HG02884 (cell line): ENCODE measurements around the gene C4orf50.
"Not testable (repeated sequence)": the region's sequence is repeated elsewhere in the genome, so short reads cannot be mapped to it uniquely, and the experiment has no call there.

Experiments
- ATAC-seq: cut with Tn5 transposase; IDR thresholded peaks from one replicate; pipeline ENCODE4 v1.9.1; 2021; ENCODE audit warnings: mild to moderate bottlenecking, moderate library complexity; ENCODE audit not compliant: unreplicated experiment

Gene C4orf50

DNA sequence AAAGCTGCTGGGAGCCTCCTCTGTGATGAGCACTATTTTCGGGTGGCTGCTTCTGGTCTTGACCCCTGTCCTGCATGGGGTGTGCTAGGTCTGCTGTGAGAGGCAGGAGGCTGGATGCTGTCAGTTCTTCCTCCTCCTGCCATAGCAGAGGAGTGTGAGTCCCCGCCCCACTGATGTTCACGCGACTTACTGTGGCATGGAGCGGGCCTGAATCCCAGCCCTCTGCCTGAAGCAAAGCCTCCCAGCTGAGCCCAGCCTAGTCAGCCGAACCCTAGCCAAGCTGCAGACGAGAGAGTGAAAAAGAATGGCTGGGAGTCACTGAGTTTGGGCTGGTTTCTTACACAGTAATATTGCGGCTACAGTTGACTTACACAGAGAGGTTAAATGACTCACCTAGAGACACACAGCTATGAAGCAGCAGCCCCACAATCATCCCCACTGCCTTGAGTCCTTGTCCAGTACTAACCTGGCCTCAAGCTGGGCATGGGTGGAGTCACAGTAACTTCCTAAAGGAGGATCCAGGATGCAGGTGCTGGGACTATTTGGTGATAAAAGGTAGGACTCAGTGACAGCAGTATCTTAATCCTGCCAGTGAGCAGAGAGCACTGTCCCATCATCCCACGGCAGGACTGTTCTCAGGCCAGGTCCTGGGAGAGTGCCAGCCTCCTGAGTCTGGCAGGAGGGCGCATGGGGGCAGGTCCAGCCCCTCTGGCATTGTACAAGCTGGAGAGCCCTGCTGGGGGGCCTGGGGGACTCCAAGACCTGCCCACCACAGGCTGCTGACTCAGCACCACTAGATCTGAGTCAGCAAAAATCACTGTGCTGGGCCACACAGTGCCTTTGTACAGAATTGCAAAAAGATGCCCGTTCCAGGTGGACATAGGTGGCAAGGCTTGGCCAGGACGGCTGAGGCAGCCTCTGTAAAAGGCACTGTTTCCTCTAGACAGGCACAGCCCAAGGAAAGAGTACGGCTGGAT lies 65.0 kb downstream of the C4orf50 start:
- ATAC-seq: no peak

DNA sequence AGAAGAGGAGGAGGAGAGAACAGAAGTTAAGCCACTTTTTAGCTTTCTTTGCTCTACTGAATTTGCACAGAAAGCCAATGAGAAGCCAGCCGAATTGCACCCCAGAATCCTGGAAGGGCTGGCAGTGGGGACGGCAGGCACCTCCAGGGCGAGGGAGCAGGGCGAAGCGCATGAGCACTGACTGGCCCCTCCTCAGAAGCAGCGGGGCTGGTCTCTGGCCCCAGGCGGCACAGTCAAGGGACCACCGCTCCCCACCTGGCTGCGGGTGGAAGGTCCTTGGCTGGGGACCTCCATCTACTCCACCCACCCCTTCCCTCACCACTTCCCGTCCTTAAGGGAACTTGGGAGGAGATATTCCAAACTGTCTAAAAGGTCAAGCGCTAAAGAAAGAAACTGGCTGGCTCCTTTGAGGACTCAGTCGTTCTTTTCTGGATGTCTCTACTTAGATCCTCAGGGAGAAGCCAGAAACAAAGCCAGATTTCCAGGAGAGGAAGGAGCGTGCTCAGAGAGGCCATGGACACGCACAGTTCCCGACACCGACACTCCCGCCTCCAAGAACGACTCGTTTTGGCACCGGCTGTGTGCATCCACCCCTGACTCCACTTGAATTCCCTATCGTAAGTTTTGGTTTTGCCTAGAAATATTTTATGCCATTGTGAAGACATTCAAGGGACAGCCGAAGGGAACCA lies 65.8 kb downstream of the C4orf50 start:
- no peak for ATAC-seq

DNA sequence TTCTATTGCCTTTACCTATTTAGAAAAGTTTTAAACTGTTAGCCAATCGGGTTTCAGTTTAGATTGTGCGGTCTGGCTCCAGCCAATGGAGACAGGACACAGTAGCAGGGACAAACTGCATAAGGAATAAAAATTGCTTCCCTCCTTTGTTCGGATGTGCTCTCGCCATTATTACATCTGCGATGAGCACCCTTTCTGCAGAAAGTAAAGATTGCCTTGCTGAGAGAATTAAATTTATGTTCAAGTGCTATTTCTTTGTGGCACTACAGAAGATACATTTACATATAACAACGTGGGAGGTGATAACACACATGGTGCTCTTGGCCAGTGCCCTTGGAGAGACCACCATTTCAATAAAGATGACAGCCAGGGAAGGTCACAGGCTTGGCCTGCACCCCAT lies 71.6 kb downstream of the C4orf50 start:
- not testable (repeated sequence) for ATAC-seq

DNA sequence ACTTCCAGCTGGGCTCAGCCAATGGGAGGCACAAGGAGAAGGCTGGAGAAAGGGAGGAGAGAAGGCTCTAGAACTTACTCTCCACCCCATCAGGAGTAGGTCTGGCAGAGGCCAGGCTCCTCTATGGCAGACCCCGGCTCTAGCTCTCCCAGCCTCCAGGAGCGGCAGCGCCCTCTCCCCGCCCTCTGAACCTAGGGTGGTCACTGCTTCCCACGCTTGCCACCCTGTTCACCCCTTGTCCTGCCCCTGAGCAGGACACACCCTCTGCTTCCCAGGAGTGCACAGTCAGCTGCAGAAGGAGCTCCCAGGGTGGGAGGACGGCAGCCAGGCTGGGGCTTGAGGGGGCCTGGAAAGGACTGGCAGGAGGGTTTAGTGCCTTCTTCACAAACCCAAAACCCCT lies 72.3 kb downstream of the C4orf50 start:
- ATAC-seq: no peak

DNA sequence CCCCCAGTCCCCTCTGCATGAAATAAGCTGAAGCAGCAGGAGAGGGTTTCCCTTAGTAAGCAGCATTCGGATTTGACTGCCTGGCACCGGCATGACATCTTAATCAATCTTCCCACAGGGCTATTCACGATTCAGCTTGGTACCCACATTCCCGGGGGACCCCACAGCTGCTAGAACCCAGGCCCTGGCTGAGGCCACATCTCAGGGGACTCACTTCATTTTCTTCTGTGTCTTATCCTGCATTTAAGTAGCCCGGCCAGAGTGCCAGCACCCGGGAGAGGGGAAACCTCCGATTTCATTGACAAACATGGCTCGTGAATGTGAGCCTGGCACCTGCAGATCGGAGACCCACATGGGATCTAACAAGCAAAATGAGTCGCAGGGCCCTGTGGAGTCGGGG lies 73.1 kb downstream of the C4orf50 start:
- ATAC-seq: no peak

DNA sequence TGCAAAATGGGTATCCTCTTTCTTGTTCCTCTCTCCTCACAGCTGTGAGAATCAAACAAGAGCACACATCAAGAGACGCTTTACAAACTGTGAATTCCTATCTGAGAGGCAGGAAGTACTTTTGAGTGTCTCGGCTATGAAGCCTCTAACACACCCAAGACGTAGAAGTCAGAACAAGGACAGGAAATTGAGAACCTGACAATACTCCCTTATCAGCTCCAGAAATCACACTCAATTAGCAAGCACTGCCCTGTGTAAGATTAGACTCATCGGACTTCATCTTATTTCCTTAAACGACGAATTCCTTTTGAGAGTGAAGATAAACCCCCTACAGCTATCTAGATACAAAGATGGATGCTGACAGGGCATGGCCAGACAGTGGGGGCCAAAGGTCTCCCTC lies 74.7 kb downstream of the C4orf50 start:
- ATAC-seq: no peak

DNA sequence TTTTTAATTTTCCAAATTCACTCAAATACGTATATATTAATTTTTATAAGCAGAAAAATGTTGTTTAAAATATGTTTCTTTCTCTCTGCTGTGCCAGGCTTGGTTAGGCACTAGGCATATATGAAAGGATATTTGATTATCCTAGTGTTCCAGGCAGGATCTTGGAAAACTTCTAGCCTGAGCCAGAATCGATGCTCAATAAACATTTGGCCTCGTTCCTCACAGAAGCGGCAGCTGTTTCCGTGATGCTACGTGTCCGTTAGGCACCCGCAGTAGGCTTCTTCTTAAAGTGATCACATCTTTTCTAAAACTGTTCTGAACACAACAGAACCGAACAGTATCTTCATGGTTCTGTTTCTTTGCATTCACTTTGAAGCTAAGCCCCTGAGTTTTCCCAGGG lies 75.3 kb downstream of the C4orf50 start:
- ATAC-seq: no peak

DNA sequence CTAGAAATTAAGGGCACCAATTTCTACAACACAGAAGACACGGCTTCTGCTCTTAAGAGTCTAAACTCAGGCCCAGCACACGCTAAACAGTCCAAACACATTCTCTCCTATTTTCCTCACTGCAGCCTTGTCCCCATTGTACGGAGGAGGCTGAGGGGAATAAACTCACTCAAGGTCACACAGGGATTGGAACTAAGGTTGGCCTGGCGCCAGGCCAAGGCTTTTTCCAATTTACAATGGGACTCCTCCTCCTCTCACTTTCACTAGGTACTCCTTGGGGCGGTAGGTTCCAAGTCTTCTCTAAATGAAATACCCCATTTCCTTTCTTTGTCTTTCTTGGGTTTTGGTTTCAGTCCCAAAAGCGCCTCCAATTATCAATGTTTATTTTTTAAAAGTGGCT lies 76.6 kb downstream of the C4orf50 start:
- no peak for ATAC-seq

DNA sequence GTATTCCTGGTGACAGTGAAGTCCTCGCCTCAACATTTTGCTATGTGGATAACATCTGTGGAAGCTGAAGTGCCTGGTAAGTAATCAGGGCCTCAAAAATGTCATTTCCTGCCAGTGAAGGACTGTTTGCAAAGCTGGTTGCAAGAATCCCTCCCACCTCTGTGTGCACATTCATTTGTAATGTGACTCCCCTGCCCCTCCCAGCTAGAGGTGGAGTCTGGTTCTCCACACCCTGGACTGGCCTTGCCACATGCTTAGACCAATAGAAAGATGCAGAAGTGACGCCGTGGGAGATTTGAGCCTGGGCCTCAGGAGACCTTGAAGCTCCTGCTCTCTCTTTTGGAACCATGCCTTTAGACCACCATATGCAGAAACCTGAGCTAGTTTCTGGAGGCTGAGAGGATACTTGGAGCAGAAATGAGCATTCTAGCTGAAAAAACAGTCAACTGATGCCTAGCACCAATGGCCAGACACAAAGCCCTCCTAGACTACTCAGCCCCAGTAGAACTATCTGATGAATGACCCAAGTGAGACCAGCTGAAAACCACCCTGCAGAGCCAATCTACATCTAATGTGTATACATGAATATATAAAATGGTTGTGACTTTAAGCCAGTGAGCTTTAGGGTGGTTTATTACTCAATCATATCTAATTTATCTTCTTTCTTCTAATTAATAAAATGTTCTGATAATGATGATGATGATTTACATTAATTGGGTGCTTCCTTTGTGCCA lies 77.6 kb downstream of the C4orf50 start:
- no peak for ATAC-seq

DNA sequence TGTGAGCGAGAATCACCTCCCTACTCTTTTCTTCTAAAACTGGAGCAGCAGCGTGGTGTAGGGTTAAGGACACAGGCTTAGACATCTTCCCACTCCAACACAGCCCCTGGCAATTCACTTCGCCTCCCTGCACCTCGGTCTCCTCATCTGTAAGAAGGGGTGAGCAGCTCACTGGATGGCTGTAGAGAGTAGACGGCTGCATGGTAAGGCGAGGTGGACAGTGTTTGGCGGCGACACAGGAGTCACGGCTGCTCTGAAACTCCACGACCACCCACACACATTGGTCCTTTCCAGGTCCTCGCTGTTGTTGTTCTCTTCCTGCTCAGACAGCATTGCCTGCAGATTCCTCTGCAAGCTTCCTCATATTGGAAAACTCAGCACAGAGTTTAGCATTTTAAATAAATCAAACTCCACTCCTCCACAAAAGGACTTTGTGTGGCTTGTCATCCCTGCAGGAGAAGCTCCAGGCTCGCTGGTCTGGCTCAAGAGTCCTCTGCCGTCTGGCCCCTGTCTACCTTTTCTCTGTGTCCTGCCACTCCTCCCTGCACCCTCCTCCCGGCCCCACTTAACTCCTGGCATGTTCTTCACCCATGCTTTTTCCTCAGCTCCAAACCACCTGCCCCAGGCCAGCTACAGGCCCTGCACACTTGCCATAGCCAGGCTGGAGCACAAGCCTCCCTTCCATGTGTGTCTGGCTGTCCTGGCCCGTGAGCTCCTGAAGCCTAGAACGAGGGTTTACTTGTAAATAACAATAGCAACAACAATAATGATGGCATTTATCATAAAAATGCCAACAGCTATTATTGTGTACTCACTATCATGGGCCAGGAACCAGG lies 84.0 kb downstream of the C4orf50 start:
- no peak for ATAC-seq

DNA sequence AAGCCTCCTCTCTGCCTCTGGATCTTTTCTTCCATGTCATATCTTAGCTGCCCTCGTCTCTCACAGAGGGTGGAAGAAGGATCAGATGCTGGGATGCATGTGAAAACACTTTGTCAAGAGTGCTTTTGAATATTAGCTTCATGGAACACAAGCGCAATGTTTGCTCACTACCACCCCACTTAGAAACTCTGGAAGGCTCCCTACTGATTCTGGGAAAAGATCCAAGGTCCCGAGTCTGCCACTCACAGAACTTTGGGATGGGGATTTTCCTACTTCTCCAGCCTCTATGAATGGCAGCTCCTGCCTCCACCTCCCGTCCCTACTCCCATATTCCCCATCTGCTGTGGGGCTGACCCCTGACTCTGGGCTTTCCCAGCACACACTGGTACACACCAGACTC lies 85.1 kb downstream of the C4orf50 start:
- ATAC-seq: no peak

DNA sequence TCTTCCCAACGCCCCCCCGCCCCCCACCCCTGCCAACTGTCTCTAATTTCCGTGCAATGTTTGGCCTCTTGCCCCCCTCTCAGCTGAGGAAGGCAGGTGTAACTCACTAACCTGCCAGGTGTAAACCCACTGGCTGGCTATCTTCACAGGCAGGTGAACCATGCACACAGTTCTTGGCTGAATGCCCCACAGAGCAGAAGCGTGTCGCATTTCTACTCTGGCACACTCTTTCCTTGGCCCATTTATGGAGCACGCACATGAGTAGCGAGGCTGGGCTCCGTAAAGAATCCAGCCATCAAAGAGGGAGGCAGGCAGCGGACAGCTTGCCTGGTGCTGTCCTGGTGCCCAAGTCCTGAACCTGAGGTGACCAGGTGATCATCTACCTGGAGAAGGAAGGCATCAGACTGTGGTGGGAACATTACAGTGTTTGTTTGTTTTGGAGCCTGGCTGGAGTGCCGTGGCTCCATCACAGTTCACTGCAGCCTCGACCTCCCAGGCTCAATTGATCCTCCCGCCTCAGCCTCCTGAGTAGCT lies 86.1 kb downstream of the C4orf50 start:
- no peak for ATAC-seq

DNA sequence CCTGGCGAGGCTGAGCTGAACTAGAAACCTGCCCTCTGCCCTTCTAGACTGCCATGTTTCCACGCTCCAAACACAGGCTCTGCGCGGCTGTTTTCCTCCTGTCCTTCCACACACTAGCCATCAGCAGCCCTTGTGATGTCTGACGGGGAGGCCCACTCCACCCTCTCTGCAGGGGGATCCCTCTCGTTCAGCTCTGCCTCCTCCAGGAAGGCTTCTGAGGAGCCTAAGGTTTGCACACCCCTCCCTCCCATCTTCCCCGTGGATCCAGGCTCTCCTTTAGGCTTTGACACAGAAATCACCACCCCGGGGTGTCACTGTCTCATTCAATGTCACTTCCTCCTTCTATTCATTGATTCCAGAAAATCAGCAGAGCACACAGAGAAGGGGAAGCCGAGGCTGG lies 86.7 kb downstream of the C4orf50 start:
- no peak for ATAC-seq

DNA sequence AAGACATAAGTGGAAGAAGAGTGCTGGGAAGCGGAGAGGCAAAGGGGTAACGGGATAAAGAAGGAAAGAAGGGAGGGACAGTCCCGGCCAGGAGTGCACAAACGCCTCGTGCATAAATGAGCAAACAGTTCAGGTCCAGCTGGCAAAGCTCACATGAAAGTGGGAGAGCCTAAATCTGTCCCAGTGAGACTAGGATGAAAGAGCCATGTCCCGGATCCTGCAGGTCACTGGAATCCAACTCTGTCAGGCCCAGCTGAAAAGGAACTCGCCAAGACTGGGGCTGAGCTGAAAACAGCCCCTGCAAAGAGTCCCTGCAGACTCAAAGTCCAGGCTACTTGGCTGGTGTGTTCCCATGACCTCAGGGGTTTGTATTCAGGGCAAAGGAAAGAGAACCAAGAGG lies 87.4 kb downstream of the C4orf50 start:
- ATAC-seq: no peak

DNA sequence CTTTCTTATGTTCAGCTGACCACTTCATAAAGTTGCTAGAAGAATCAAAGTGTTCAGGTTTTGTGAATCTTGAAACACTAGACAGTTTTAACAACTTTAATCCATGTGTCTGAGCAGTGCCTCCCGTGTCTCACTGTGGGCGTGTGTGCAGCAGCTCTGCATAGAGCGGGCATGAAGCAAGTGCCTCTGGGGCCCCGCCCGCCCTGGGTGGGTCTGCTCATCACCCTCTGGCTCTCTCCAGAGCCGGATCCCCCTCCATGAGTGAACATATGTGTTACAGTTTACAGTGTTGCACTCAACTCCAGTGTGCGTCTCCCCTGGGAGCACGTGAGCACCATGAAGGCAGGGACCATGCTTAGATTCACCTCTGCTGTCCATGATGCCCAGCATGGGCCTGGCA lies 87.8 kb downstream of the C4orf50 start:
- no peak for ATAC-seq

DNA sequence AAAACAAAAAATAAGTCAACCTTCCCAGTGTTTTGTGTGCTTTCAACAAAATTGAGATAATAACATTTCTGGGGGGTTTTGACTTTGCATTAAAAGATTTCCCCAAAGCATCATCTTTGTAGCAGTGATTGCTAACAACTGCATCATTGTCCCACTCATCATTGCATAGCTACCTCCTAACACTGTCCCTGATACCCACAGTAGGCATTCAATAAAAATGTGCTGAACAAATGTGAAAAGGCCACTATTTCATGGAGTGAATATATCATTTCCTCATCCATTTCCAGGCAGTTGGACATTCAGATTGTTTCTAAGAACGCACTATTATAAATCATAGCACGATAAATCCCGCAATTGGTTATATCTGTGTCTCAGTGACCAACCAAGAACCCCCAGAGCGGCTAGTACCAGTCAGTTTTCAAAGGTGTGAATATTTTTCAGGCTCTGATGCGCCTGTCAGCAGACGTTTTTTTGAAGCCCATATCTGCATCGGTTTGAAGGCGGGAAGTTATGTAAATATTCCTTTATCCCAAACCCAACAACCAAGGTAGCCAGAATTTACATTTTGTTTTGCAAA lies 89.3 kb downstream of the C4orf50 start:
- no peak for ATAC-seq

DNA sequence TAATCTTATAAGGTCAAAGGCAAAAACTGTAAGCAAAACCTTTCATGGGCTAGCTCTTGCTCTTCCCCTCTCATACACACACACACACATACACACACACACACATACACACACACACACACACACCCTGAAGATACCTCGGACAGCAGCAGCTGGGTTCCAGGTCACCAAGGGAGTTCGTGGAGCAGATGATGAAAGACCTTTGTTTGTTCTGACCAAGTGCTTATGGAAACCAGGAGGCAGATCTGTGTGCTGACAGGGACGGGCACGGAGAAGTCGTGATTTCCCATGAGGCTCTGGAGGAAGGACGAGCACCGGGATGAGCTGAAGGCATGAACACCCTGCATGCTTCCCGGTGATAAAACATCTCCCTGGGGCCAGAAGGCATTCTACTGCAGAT lies 90.0 kb downstream of the C4orf50 start:
- ATAC-seq: no peak

DNA sequence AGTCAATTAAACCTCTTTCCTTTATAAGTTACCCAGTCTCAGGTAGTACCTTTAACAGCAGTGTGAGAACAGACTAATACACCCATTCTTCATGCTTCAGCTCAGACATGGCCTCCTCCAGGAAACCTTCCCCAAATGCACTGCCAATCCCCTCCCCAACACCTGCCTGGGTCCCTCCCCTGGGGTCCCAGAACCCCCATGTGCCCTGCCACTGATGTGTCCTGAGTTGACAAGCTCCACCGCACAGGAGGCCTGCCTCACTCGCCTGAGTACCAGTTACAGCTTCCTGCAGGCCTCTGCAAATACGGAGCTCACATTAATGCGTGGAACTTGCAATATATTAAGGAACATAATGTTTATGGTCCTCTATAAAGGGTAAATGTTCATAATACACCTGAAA lies 90.5 kb downstream of the C4orf50 start:
- no peak for ATAC-seq

DNA sequence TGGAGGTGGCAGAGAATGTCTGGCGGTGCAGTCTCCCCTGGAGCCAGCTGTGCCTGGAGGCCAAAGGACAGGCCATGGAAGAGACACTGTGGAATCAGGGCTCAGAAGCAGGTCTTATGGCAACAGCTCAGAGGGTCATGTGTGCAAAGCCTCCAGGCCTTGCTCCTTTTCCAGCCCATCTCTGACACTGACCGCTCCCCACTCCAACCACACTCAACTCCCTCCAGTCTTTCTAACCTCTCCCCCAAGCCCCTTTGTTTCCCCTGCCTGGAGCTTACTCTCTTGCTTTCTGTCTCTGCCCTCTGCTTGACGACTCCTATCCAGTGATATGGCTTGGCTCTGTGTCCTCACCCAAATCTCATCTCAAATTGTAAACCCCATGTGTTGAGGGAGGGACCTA lies 91.1 kb downstream of the C4orf50 start:
- ATAC-seq: no peak

DNA sequence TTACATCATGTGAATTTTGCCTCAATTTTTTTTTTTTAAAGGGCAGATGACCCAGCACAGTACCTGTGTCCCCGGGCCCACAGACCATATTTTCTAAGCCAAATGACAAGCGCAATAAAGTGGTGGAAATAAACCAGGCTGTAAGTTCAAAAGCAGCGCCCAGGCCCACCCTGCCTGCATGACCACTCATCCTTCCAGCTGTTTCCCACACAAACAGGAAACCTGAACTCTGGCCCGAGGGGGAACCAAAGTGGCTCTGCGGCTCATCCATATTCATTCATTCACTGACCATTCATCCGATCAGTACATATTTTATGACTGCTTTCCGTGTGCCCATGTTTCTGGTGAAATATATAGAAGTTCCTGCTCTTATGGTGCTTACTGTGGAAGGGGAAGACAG lies 91.6 kb downstream of the C4orf50 start:
- no peak for ATAC-seq
